CD4-positive, alpha-beta T cell (primary cell): ENCODE measurements around the gene TRIM25. TPM values are rescaled to one million over a fixed set of nuclear protein-coding genes. Genes with fewer than 3 reads are reported as not detected.

ENCODE experiments used
- ATAC-seq: fragments of 200-7000 bp; cut with Tn5 transposase; one replicate; pipeline ENCODE4 v1.10.0; 2022; ENCODE audit warnings: mild to moderate bottlenecking; ENCODE audit not compliant: poor library complexity
- CTCF ChIA-PET: fragments of 350-600 bp; sonication (Branson Sonifier 250); formaldehyde crosslinking; loops from one replicate; lab custom pipeline; 2021; ENCODE audit warnings: antibody characterized with exemption, inconsistent platforms; lab: Charles Lee
- POLR2A ChIA-PET: fragments of 350-600 bp; sonication (Branson Sonifier 250); formaldehyde crosslinking; loops from one replicate; lab custom pipeline; 2021; ENCODE audit warnings: antibody characterized with exemption, inconsistent platforms; lab: Charles Lee
- DNase-seq, 14 experiments: peaks; one replicate each; pipeline ENCODE4 v3.0.0-alpha.2; 2013 to 2020; ENCODE audit warnings: mixed read lengths in 2 of 14
- H3K27ac ChIP-seq, 2 donors: one replicate each; pipeline versions ENCODE4 v1.5.1 to v1.7.0; 2013; ENCODE audit warnings: low read length in 2 of 2, low read depth in 1 of 2, mild to moderate bottlenecking in 1 of 2
- H3K27me3 ChIP-seq, 2 experiments: 1 replicate in 1 of 2; 2 replicates in 1 of 2; pipeline versions ENCODE4 v1.6.1 to v1.7.0; 2013; ENCODE audit warnings: low read length in 2 of 2, control low read depth in 1 of 2, mild to moderate bottlenecking in 1 of 2, moderate library complexity in 1 of 2; ENCODE audit not compliant: insufficient read depth in 2 of 2, control insufficient read depth in 1 of 2
- H3K36me3 ChIP-seq: one replicate; pipeline ENCODE4 v1.6.1; 2013; ENCODE audit warnings: low read length, control low read depth; ENCODE audit not compliant: insufficient read depth
- H3K4me1 ChIP-seq: one replicate; pipeline ENCODE4 v1.6.1; 2013; ENCODE audit warnings: low read length, control low read depth; ENCODE audit not compliant: insufficient read depth
- H3K4me3 ChIP-seq: one replicate; pipeline ENCODE4 v1.5.1; 2013; ENCODE audit warnings: mild to moderate bottlenecking, low read length, moderate library complexity
- H3K9me3 ChIP-seq, 2 experiments: 1 replicate in 1 of 2; 2 replicates in 1 of 2; pipeline versions ENCODE4 v1.6.1 to v1.7.0; 2013; ENCODE audit warnings: low read length in 2 of 2, mild to moderate bottlenecking in 2 of 2, control low read depth in 1 of 2, moderate library complexity in 1 of 2; ENCODE audit not compliant: control insufficient read depth in 1 of 2, insufficient read depth in 1 of 2
- H3K27ac Mint-ChIP-seq: one replicate; pipeline ENCODE4 v1.8.0; 2020; ENCODE audit warnings: mixed read lengths
- H3K27me3 Mint-ChIP-seq: one replicate; pipeline ENCODE4 v1.8.0; 2021; ENCODE audit warnings: mixed read lengths
- H3K36me3 Mint-ChIP-seq: one replicate; pipeline ENCODE4 v1.8.0; 2021; ENCODE audit warnings: low read depth, mixed read lengths
- H3K4me1 Mint-ChIP-seq: one replicate; pipeline ENCODE4 v1.8.0; 2021; ENCODE audit warnings: low read depth, mixed read lengths
- H3K4me3 Mint-ChIP-seq: one replicate; pipeline ENCODE4 v1.8.0; 2020; ENCODE audit warnings: mild to moderate bottlenecking, mixed read lengths
- H3K9me3 Mint-ChIP-seq: one replicate; pipeline ENCODE4 v1.8.0; 2020; ENCODE audit warnings: mixed read lengths
- intact Hi-C, 2 experiments: fragments of 100-400 bp; cut with DNase I in 1 of 2; cut with micrococcal nuclease in 1 of 2; formaldehyde crosslinking; loops; one replicate each; pipeline versions ENCODE4 v1.15.1 to v1.9.0; 2023 to 2025; cut with DNase I, micrococcal nuclease
- total RNA-seq, 174 experiments: library from RNA in 2 of 174; stranded (reverse) in 2 of 174; gene quantifications; one replicate each; pipeline ENCODE4 v1.2.3 and lab custom pipeline; 2021 to 2026
- TF ChIP-seq, protein P1 (sequence below): fragments of 200-600 bp; IDR thresholded peaks from one replicate; pipeline ENCODE4 v1.8.0; 2022; ENCODE audit warnings: antibody characterized with exemption, mild to moderate bottlenecking

Gene TRIM25
- total RNA-seq, 2 experiments from 2014 or later: 31.7 to 33.2 TPM

GRCh38 chr17:56903560-56903959 lies 10.3 kb downstream of the TRIM25 start:
- CTCF ChIA-PET: interaction anchor here (0.7 kb wide), 1 partner anchor 11 kb away, joined by 3 read pairs; no protein-coding TSS in a partner anchor
- POLR2A ChIA-PET: no interaction called here
- no peak overlapping the region for H3K27ac Mint-ChIP-seq
- H3K9me3 Mint-ChIP-seq: no peaks in the 10 kb centered on the region
- no peak overlapping the region for H3K4me3 Mint-ChIP-seq
- Histone ChIP-seq H3K4me1 (peaks cover 5% of the 10 kb centered on the region), H3K4me3 (no peak overlapping the region), H3K36me3 (peaks cover 91% of the 10 kb centered on the region), H3K27ac (no peak overlapping the region), H3K27me3 (no peaks in the 10 kb centered on the region), H3K9me3 (no peaks in the 10 kb centered on the region)
- peaks cover 94% of the 10 kb centered on the region for H3K36me3 Mint-ChIP-seq
- no peak for DNase-seq
- ATAC-seq: no peak
- peaks cover 35% of the 10 kb centered on the region for H3K4me1 Mint-ChIP-seq
- TF ChIP-seq, protein P1, sequence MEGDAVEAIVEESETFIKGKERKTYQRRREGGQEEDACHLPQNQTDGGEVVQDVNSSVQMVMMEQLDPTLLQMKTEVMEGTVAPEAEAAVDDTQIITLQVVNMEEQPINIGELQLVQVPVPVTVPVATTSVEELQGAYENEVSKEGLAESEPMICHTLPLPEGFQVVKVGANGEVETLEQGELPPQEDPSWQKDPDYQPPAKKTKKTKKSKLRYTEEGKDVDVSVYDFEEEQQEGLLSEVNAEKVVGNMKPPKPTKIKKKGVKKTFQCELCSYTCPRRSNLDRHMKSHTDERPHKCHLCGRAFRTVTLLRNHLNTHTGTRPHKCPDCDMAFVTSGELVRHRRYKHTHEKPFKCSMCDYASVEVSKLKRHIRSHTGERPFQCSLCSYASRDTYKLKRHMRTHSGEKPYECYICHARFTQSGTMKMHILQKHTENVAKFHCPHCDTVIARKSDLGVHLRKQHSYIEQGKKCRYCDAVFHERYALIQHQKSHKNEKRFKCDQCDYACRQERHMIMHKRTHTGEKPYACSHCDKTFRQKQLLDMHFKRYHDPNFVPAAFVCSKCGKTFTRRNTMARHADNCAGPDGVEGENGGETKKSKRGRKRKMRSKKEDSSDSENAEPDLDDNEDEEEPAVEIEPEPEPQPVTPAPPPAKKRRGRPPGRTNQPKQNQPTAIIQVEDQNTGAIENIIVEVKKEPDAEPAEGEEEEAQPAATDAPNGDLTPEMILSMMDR: no peak
- intact Hi-C loops: no loop called here
- no peaks in the 10 kb centered on the region for H3K27me3 Mint-ChIP-seq

DNA sequence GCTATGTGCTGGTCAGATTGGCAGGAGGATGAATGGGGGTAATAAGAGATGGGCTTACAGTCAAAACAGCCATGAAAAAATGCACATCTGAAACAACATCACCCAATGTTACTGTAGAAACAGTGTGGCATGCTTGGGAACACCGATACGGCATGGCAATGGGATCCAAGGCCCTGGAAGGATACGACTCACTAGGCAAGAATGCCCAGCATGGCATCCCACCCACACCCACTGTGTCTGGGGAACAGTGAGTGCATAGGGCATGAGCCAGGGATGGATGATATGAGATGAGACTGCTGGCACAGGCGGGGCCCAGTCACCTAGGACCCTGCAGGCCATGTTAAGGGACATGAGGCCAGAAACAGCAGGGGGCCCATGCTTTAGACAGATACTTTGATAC lies 11.5 kb downstream of the TRIM25 start:
- H3K9me3 Mint-ChIP-seq: no peaks in the 10 kb centered on the region
- no peak overlapping the region for H3K4me3 ChIP-seq
- no peak overlapping the region for H3K27ac ChIP-seq
- H3K4me1 ChIP-seq: no peaks in the 10 kb centered on the region
- H3K27ac Mint-ChIP-seq: no peak overlapping the region
- peaks cover 92% of the 10 kb centered on the region for H3K36me3 ChIP-seq
- no peaks in the 10 kb centered on the region for H3K27me3 ChIP-seq
- H3K36me3 Mint-ChIP-seq: peaks cover 94% of the 10 kb centered on the region
- intact Hi-C loops: no loop called here
- POLR2A ChIA-PET: interaction anchor here (1.5 kb wide), 1 partner anchor 12 kb away, joined by 5 read pairs; the partner anchor contains the start of gene TRIM25
- DNase-seq (no peak), ATAC-seq (no peak)
- no peaks in the 10 kb centered on the region for H3K27me3 Mint-ChIP-seq
- no peaks in the 10 kb centered on the region for H3K9me3 ChIP-seq
- CTCF ChIA-PET: no interaction called here
- peaks cover 23% of the 10 kb centered on the region for H3K4me1 Mint-ChIP-seq
- TF ChIP-seq, protein P1: no peak
- H3K4me3 Mint-ChIP-seq: no peak overlapping the region

DNA sequence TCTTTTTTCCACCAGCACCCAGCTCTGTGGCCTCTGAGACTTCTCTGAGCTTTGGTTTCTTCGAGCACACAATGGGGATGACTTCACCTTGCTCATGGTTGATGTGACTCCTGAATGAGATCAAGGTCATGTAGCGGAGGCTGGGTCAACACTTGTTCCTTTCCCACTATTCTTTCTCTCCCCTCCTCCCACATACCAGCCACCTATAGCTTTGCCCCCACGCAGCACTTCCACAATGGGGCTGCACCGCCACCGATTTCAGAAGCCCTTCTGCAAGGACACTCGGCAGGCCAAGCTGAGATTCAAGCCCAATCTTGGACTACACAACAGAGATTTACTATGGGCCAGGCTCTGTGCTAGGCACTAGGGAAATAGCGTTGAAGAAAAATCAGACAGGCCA lies 14.4 kb downstream of the TRIM25 start:
- DNase-seq (no peak), ATAC-seq (no peak)
- Mint-ChIP-seq H3K36me3 (peaks cover 98% of the 10 kb centered on the region), H3K27me3 (no peaks in the 10 kb centered on the region), H3K27ac (no peak overlapping the region), H3K9me3 (no peaks in the 10 kb centered on the region), H3K4me1 (peaks cover 6% of the 10 kb centered on the region), H3K4me3 (no peak overlapping the region)
- H3K27ac ChIP-seq: no peak overlapping the region
- TF ChIP-seq, protein P1: no peak
- intact Hi-C loops: no loop called here
- CTCF ChIA-PET: no interaction called here
- no peaks in the 10 kb centered on the region for H3K9me3 ChIP-seq
- H3K36me3 ChIP-seq: peaks cover 93% of the 10 kb centered on the region
- no peaks in the 10 kb centered on the region for H3K4me1 ChIP-seq
- POLR2A ChIA-PET: interaction anchor here (0.6 kb wide), 1 partner anchor 13 kb away, joined by 3 read pairs; no protein-coding TSS in a partner anchor
- no peaks in the 10 kb centered on the region for H3K27me3 ChIP-seq
- no peak overlapping the region for H3K4me3 ChIP-seq
